Activated CD4-positive, alpha-beta T cell treated with anti-CD3 and anti-CD28 coated beads, Interleukin-2, Interleukin-4, amounts not matched to agents 100 ng/mL and 50 ng/mL, durations not matched to agents 16 hours and 8 hours (primary cell): ENCODE measurements around the gene LNPEP.
"Not testable (repeated sequence)": the region's sequence is repeated elsewhere in the genome, so short reads cannot be mapped to it uniquely, and the experiment has no call there.

Source experiments
- DNase-seq: peaks from one replicate; pipeline ENCODE4 v3.0.0-alpha.2; 2020; ENCODE audit warnings: low spot score

LNPEP gene

DNA sequence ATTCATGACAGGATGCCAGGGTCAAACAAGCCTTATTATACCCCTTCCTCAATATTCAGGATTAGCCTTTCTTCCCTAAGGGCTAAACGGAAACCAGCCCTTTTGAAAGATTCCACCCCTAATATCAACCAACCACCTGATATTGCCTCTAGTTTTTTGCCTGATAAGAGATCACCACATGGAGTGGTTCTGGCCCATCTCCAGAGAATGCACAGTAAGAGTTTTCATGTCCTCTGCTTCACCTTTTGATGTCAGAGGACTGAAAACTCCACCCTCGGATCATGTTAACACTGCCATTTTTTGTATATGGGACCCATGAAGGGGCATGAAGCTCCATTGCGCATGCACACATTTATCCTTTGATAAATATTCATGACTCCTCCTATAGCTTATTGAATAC lies 5.8 kb upstream of the LNPEP start:
- no peak for DNase-seq

DNA sequence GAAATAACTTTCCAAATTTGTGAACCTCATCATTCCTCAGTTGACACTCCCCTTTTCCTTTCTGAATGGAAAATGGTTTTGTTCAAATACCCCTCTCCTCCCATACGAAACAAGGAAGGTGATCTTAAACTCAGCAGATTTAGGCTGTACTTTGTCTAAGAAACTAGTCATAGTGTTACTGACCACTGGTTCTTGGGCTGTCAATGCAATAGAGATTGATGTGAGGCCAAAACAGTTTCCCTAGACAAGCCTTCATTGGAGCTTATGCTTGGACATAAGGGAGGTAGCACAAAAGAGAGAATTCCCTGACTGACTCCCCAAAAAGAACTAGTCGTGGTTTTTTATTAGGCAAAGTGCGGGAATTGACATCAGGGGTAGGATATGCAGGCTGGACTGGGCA lies 5.3 kb upstream of the LNPEP start:
- no peak for DNase-seq

- not testable (repeated sequence) for DNase-seq
These were observed 4.8 kb upstream of the LNPEP start for GRCh38 chr5:96931037-96931436.

GRCh38 chr5:96931605-96932004 lies 4.3 kb upstream of the LNPEP start:
- no peak for DNase-seq

DNA sequence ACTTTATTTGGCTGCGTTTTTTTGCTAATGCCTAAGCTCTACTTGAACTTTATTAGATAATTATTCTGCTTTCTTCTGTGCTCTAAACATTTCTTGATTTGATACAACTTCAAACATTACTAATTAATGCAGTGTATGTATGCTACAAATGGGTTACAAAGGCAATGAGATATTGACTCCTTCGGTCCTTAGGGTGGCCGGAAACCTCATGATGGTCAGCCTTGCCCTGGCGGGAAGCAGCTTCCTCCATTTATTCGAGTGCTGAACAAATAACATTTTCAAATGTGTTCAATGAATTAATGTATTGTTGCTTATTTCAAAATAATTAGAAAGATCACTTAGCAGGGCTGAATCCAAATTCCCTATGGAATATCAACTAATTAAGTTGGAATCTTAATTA lies 3.9 kb upstream of the LNPEP start:
- DNase-seq, result no peak

DNA sequence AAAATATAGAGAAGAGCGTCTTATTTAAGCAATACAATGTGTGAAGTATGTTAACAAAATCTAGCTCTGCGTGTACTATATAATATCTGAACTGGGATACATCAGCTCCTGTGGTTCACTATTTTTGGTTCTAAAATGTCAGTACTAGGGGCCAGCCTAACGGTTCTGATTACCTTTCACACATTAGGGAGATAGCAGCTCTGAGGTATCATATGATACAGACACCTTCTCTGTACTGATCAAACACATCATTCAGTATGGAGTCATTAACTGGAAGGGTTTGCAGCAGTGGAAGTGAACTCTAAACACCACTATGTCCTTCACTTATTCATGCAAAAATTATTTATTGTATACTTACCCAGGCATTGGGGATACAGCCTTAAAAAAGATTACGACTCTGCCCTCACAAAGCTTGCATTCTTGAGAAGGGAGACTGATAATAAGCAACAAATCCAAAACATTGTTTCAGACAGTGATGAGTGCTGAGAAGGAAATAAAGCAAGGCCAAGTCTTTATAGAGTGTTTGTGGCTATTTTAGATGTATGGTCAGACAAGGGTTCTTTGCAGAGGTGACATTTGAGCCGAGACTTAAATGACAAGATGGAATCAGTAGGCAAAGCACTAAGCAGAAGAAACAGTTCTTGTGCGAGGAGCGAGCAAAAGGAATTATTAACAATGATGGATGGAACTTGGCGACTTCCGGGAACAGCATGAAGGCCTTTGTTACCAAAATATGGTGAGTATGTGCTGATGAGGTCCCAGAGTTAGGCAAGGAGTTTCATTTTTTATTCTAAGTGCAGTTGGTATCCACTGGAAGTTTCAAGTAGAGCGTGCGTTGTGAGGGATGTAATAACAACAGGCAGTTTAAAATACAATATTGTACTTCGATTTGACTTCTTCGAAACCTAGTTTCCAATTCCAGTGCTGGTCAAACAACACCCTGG lies 1.8 kb upstream of the LNPEP start:
- no peak for DNase-seq

DNA sequence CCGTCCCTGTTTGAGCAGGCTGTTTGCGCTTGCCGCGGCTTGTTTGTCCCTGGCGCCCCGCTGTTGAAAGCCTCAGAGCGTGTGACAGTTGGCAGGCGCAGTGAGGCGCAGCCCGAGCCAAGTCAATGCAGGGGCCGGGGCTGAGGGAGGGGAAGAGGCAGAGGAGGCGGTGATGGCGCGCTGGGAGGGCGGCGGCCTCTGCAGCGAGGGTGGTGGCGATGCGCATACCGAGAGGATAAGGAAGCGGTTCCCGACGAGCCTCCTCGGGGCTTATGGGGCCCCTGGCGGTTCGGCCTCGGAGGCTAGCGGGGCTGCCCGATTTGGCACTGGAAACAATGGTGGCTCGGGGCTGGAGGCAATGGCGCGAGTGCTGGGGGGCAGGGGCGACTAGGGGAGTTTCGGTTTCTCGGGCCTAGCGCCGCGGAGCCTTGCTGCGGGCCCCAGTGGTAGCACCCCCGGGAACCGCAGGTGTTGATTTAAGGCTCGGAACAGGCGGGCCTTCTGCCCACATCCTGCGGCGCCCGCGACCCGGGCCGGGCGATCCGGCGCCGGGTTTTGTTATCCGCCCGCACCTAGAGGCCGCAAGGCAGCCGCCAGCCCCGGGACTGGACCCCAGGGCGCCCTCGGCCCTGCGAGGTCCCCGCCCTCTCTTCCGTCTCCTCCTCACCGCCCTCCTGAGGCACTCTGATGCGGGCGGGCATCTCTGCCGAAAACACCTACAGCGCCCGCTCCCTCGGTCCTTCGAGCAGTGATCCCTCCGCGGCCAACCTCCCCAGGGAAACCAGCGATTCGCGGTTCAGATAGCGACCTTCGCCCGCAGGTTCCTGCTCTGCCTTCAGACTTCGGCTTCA lies 947 bp upstream of the LNPEP start:
- peak; percentile 96 for DNase-seq

DNA sequence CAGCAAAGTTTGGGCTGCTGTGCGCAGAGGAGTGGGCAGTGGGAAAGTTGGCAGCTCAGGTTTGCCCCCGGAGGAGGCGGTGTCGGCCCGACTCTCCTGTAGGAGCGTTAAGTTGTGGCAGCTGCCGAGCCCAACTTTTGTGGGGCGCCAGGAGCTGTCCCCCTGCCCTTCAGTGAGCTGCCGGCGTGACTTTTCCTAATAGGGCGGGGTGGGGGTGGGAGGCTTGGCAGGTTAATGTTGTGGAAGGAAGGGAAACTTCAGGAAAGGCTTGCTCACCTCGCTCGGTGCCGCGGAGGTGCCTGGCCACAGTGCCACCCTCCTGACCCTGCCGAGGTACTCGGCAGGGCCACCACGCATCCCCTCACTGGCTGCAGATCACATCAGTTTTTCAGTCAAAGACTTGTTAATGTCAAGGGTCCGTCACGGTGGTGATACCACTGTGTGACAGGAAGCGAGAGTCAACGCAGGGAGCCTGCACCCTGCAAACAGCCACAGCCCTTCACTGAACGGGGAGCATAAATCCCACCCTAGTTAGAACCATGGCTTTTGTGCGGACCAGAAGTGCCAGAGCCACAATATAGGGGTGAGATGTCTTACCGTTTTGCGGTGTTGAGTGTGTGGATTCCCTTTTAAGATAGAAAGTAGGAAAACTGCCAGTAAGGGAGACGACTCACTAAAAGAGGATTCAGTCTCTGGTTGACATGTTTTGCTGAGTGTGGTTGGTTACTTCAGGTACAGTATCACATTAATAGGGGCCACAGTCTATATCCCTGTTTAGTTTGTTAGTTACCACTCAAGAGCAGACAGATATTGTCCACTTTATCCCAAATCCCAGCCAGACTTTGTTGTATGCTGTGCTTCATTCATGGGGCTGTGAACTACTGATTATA lies 796 bp downstream of the LNPEP start:
- DNase-seq, result peak; percentile 57

DNA sequence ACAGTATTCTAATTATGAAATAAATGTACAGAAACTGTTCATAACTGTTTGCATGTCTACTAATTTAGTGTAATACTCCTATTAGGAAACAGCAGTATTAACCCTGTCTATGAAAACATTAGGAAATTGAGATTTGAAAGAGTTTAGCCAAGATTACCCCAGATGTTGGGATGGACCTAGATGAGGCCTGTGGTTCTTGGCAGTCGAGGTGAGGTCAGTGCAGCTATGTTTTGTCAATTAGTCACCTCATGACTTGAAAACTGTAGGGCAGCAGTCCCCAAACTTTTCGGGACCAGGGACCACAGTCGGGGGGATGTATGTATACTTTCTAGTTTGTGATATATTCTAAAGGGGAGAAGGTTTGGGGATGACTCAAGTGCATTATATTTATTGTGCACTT lies 4.7 kb downstream of the LNPEP start:
- DNase-seq, result no peak

- no peak for DNase-seq
These were observed 5.3 kb downstream of the LNPEP start for GRCh38 chr5:96941140-96941539.

GRCh38 chr5:96942078-96942477 lies 6.2 kb downstream of the LNPEP start:
- no peak for DNase-seq

DNA sequence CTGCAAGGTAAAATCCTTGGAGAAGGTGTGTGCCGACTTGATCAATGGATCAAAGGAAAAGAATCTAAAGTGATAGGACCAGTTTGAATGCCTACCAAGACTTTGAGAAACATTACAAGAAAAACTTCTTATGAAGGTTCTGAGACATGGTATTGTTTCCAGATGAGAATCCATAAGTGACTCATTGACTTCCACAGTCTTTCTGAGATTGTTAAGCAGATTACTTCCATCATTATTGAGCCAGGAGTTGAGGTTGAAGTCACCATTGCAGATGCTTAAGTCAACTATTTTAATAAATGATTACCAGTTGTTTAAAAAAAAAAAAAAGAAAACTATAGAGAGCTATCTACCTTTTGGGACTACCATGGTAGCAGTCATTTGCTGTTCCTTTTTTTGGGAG lies 7.0 kb downstream of the LNPEP start:
- no peak for DNase-seq

GRCh38 chr5:96943799-96944198 lies 7.9 kb downstream of the LNPEP start:
- DNase-seq, result no peak

GRCh38 chr5:96945144-96945897 lies 9.4 kb downstream of the LNPEP start:
- no peak for DNase-seq

- DNase-seq, result no peak
These were observed 10.5 kb downstream of the LNPEP start for GRCh38 chr5:96946381-96946780.

DNA sequence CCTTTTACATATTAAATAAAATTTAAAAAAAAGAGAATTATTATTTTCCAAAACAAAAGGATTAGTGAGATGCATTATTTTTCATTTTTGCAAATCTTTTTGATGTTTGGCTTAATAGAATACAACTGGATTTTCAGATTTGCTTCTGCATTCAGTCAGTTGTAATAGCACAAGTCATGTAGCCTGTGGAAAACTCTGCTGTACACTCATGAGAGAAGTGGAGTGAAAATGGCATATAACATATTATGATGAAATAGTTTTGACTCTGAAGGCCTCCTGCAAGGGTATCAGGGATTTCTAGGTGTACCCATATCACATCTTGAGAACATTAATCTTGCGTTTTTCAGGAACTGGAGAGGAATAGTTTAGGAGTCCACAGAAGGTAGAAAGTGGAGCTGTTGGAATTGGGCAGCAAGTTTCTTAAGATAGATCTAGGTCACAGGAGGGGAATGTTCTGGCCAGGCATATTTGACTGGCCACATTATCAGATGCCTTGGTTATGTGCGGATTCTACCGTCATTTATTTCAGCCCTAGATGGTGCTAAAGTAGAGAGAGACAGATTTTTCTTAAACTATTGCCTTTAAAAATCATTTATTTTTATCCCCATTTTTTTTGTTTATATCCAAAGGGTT lies 16.4 kb downstream of the LNPEP start:
- no peak for DNase-seq

DNA sequence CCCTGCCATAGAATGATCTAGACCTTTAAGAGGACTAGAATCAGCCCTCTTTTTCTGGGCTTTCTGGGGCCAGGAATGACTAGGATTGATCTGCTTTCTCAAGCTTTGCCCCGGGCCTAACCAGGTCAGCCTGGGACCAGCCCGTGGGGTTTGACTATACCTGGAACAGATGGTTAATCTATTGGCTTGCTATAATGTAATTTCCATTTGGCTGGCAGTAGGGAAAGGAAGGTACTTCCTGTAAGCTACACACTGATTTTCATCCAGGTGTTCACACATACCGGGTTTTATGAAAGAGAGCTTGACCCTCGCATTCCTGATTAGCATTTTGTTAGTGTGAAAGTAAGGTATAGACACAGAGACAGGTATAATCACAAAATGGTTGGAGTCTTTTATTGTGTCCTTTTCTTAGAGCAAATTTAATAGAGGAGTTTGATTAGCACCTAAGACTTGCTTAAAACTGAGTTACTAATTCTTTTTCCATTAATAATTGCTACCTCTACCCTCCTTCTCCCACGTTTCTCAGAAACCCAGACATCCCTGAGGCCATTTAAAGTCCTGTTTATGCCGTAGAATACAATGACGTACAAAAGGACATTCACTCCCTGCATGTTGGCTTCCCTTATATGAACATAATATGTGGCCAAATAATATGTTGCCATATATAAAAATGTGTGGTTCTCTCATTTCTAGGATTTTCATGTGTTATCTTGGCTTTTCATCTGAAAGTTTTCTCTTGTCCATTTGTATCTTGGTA lies 17.3 kb downstream of the LNPEP start:
- no peak for DNase-seq

- DNase-seq, result peak; percentile 78
These were observed 21.6 kb downstream of the LNPEP start for GRCh38 chr5:96957254-96958049.

DNA sequence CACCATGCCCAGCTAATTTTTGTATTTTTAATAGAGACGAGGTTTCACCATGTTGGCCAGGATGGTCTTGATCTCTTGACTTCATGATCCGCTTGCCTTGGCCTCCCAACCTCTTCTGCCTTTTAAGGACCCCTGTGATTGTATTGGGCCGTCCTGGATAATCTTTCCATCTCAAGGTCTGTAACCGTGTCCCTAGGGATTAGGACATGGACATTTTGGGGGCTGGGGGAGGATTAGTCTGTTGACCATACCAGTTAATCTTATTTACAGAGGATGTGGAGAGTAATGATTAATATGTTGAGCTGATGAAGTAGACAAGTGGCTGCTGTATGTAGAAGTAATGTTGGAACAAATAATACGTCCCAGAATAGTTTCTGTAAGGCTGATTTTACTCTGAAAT lies 23.1 kb downstream of the LNPEP start:
- no peak for DNase-seq
